ENCODE data around the gene CDC42.
"Not testable (repeated sequence)": the region's sequence is repeated elsewhere in the genome, so short reads cannot be mapped to it uniquely, and the experiment has no call there.

The CDC42 gene

GRCh38 chr1:22031214-22031962, 21.1 kb upstream of the CDC42 start:
- no peak overlapping the region for H3K9ac ChIP-seq (ENCODE audit: low read depth, low read length, poor library complexity, severe bottlenecking)
- H4K20me1 ChIP-seq (ENCODE audit: insufficient read depth, low read length, poor library complexity, severe bottlenecking), result peaks cover 2% of the 10 kb centered on the region
- no peaks in the 10 kb centered on the region for H3K27me3 ChIP-seq (ENCODE audit: insufficient read depth, low read length, poor library complexity, severe bottlenecking)
- H3K36me3 ChIP-seq (ENCODE audit: insufficient read depth, low read length), result no peaks in the 10 kb centered on the region
- no peak overlapping the region for H3K4me2 ChIP-seq (ENCODE audit: low read depth, low read length, poor library complexity, severe bottlenecking)
- H3K79me2 ChIP-seq (ENCODE audit: insufficient read depth, low read length), result peaks cover 7% of the 10 kb centered on the region
- H3K4me3 ChIP-seq (ENCODE audit: low read length, poor library complexity, severe bottlenecking), result no peak overlapping the region
- H2AFZ ChIP-seq (ENCODE audit: low read length), result no peak overlapping the region
- H3K9me2 ChIP-seq (replicated peaks; ENCODE audit: low read depth, low read length), result no peaks in the 10 kb centered on the region
- no peak for TF ChIP-seq CTCF (conservative IDR thresholded peaks at IDR 0.05; ENCODE audit: low read length)
- TF ChIP-seq EZH2phosphoT487 (IDR thresholded peaks at IDR 0.05; ENCODE audit: borderline replicate concordance), result no peak
- H3K9me3 ChIP-seq (ENCODE audit: insufficient read depth, low read depth, low read length), result no peaks in the 10 kb centered on the region
- peaks cover 3% of the 10 kb centered on the region for H3K4me1 ChIP-seq (ENCODE audit: insufficient read depth, low read length, poor library complexity, severe bottlenecking)
- H3F3A ChIP-seq (ENCODE audit: low read depth), result no peaks in the 10 kb centered on the region

- H4K20me1 ChIP-seq (ENCODE audit: insufficient read depth, low read length, poor library complexity, severe bottlenecking); H3K79me2 ChIP-seq (ENCODE audit: insufficient read depth, low read length); H3K9ac ChIP-seq (ENCODE audit: low read depth, low read length, poor library complexity, severe bottlenecking); H3F3A ChIP-seq (ENCODE audit: low read depth); H3K27me3 ChIP-seq (ENCODE audit: insufficient read depth, low read length, poor library complexity, severe bottlenecking); H3K4me2 ChIP-seq (ENCODE audit: low read depth, low read length, poor library complexity, severe bottlenecking); H3K36me3 ChIP-seq (ENCODE audit: insufficient read depth, low read length); H2AFZ ChIP-seq (ENCODE audit: low read length); H3K4me3 ChIP-seq (ENCODE audit: low read length, poor library complexity, severe bottlenecking); H3K9me3 ChIP-seq (ENCODE audit: insufficient read depth, low read depth, low read length); H3K9me2 ChIP-seq (replicated peaks; ENCODE audit: low read depth, low read length): not testable (repeated sequence)
- peaks cover 17% of the 10 kb centered on the region for H3K4me1 ChIP-seq (ENCODE audit: insufficient read depth, low read length, poor library complexity, severe bottlenecking)
These were observed 17.7 kb upstream of the CDC42 start for GRCh38 chr1:22034834-22035233.

GRCh38 chr1:22037520-22037919, 15.0 kb upstream of the CDC42 start:
- Histone ChIP-seq H3K9me3 (ENCODE audit: insufficient read depth, low read depth, low read length) (no peaks in the 10 kb centered on the region), H3K9me2 (replicated peaks; ENCODE audit: low read depth, low read length) (no peaks in the 10 kb centered on the region), H3K4me3 (ENCODE audit: low read length, poor library complexity, severe bottlenecking) (no peak overlapping the region), H3F3A (ENCODE audit: low read depth) (peaks cover 3% of the 10 kb centered on the region; the same call in 1 of the 2 replicates), H3K4me1 (ENCODE audit: insufficient read depth, low read length, poor library complexity, severe bottlenecking) (peaks cover 31% of the 10 kb centered on the region), H3K4me2 (ENCODE audit: low read depth, low read length, poor library complexity, severe bottlenecking) (no peak overlapping the region), H2AFZ (ENCODE audit: low read length) (peak overlapping the region; percentile 46; the same call in 1 of the 2 replicates), H3K79me2 (ENCODE audit: insufficient read depth, low read length) (no peaks in the 10 kb centered on the region), H3K36me3 (ENCODE audit: insufficient read depth, low read length) (no peaks in the 10 kb centered on the region), H3K9ac (ENCODE audit: low read depth, low read length, poor library complexity, severe bottlenecking) (no peak overlapping the region), H3K27me3 (ENCODE audit: insufficient read depth, low read length, poor library complexity, severe bottlenecking) (no peaks in the 10 kb centered on the region), H4K20me1 (ENCODE audit: insufficient read depth, low read length, poor library complexity, severe bottlenecking) (no peaks in the 10 kb centered on the region)
- no peak for TF ChIP-seq EZH2phosphoT487 (IDR thresholded peaks at IDR 0.05; ENCODE audit: borderline replicate concordance)
- no peak for TF ChIP-seq CTCF (conservative IDR thresholded peaks at IDR 0.05; ENCODE audit: low read length)

- Histone ChIP-seq H3K9me2 (replicated peaks; ENCODE audit: low read depth, low read length) (no peaks in the 10 kb centered on the region), H2AFZ (ENCODE audit: low read length) (peak overlapping the region; percentile 46; the same call in 1 of the 2 replicates), H3K4me3 (ENCODE audit: low read length, poor library complexity, severe bottlenecking) (no peak overlapping the region), H4K20me1 (ENCODE audit: insufficient read depth, low read length, poor library complexity, severe bottlenecking) (no peaks in the 10 kb centered on the region), H3K79me2 (ENCODE audit: insufficient read depth, low read length) (no peaks in the 10 kb centered on the region), H3K4me2 (ENCODE audit: low read depth, low read length, poor library complexity, severe bottlenecking) (no peak overlapping the region), H3K9ac (ENCODE audit: low read depth, low read length, poor library complexity, severe bottlenecking) (no peak overlapping the region), H3K9me3 (ENCODE audit: insufficient read depth, low read depth, low read length) (no peaks in the 10 kb centered on the region), H3F3A (ENCODE audit: low read depth) (peaks cover 3% of the 10 kb centered on the region; the same call in 1 of the 2 replicates), H3K4me1 (ENCODE audit: insufficient read depth, low read length, poor library complexity, severe bottlenecking) (peaks cover 36% of the 10 kb centered on the region), H3K27me3 (ENCODE audit: insufficient read depth, low read length, poor library complexity, severe bottlenecking) (no peaks in the 10 kb centered on the region), H3K36me3 (ENCODE audit: insufficient read depth, low read length) (no peaks in the 10 kb centered on the region)
- TF ChIP-seq CTCF (conservative IDR thresholded peaks at IDR 0.05; ENCODE audit: low read length), result no peak
- no peak for TF ChIP-seq EZH2phosphoT487 (IDR thresholded peaks at IDR 0.05; ENCODE audit: borderline replicate concordance)
These were observed 14.5 kb upstream of the CDC42 start for GRCh38 chr1:22038036-22038435.
